ENCODE results near the gene PRDM16. TPM values are rescaled to one million over a fixed set of nuclear protein-coding genes. Genes with fewer than 3 reads are reported as not detected.

Gene PRDM16
- total and polyA plus RNA-seq, 4 donors = 0.05 to 0.67 (median 0.19) TPM

DNA sequence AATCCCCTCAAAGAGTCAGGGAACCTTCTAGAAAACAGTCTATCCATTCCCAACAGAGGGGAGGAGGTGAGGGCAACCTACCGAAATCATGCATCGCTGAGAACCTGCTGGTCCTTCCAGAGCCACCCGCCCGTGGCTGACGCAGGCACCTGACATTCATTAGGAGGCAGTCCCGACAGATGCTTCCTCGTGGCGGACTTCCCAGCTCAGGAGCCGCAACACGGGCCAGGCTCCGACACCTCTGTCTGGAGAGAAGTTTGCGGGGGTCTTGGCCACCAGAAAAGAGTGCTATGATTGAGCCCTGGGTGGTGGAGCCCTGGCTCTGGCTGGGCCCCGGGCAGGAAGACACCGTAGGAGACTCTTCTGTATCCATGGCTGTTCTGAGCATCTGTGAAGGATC lies 299.1 kb downstream of the PRDM16 start:
- no peak overlapping the region for H3K9ac ChIP-seq (ENCODE audit: low read depth in 1 of 2, low read length in 2 of 2)
- 90% methylated on average over 14 of the region's 14 CpGs for WGBS
- H3K9me3 ChIP-seq (ENCODE audit: control insufficient read depth in 4 of 4, low read length in 3 of 4) = no peaks in the 10 kb centered on the region
- DNase-seq (ENCODE audit: low spot score) = no peak
- no peak overlapping the region for H3K27ac ChIP-seq (ENCODE audit: low read depth in 1 of 2, low read length in 2 of 2)
- H3K27me3 ChIP-seq (ENCODE audit: control insufficient read depth in 4 of 4, insufficient read depth in 4 of 4, low read length in 3 of 4) = peaks cover 0 to 6% (median 0%) of the 10 kb centered on the region in 4 donors
- H3K36me3 ChIP-seq (ENCODE audit: control insufficient read depth in 4 of 4, insufficient read depth in 3 of 4, low read depth in 1 of 4, low read length in 3 of 4) = no peaks in the 10 kb centered on the region
- no peak overlapping the region for H3K4me3 ChIP-seq (ENCODE audit: low read depth in 1 of 3, low read length in 3 of 3)
- TF ChIP-seq HNF4G (IDR thresholded peaks at IDR 0.05) (no peak), YY1 (IDR thresholded peaks at IDR 0.05) (no peak), SP1 (IDR thresholded peaks at IDR 0.05) (no peak)
- TF ChIP-seq, protein P1, sequence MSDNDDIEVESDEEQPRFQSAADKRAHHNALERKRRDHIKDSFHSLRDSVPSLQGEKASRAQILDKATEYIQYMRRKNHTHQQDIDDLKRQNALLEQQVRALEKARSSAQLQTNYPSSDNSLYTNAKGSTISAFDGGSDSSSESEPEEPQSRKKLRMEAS (IDR thresholded peaks at IDR 0.05) = no peak
- H3K4me1 ChIP-seq (ENCODE audit: control insufficient read depth in 4 of 4, insufficient read depth in 4 of 4, low read length in 3 of 4) = no peaks in the 10 kb centered on the region

DNA sequence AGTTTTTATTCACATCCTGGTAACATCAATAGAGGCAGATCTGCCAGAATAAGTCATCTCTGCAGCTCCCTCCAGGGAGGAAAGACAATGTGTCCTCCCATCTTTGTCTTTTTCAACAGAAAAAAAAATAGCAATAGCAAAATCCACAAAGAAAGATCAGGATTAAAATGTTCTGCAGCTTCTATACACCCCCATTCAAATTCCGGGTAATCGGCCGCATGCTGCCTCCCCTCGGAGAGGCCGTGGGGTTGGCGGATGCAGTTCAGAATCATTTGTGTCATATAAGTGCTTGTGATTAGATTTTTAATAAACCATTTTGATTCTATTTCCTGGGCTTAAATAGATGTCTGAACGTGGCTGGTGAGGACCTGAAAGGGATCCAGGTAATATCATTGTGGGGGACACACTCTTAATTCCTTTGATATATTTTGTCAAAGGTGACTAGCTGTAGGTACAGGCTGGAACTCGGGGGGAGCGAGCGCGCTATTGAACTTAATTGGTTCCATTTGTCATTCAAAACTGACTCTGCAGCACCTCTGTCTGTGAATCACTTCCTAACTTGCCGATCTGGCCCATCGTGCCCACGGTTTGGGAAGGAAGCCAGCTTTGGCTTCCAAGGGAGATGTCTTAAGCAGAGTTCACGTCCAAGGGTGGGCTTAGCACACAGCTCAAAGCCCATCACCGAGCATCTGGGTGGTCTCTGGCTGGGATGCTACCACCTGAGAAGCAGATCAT lies 299.9 kb downstream of the PRDM16 start:
- Histone ChIP-seq H3K9ac (ENCODE audit: low read depth in 1 of 2, low read length in 2 of 2) (no peak overlapping the region), H3K4me3 (ENCODE audit: low read depth in 1 of 3, low read length in 3 of 3) (no peak overlapping the region), H3K36me3 (ENCODE audit: control insufficient read depth in 4 of 4, insufficient read depth in 3 of 4, low read depth in 1 of 4, low read length in 3 of 4) (no peaks in the 10 kb centered on the region), H3K27ac (ENCODE audit: low read depth in 1 of 2, low read length in 2 of 2) (no peak overlapping the region), H3K4me1 (ENCODE audit: control insufficient read depth in 4 of 4, insufficient read depth in 4 of 4, low read length in 3 of 4) (no peaks in the 10 kb centered on the region), H3K9me3 (ENCODE audit: control insufficient read depth in 4 of 4, low read length in 3 of 4) (no peaks in the 10 kb centered on the region), H3K27me3 (ENCODE audit: control insufficient read depth in 4 of 4, insufficient read depth in 4 of 4, low read length in 3 of 4) (peaks cover 0 to 6% (median 0%) of the 10 kb centered on the region in 4 donors)
- whole genome bisulfite sequencing = 69% methylated on average over 16 of the region's 16 CpGs
- TF ChIP-seq FOXA2 (IDR thresholded peaks at IDR 0.05) (no peak), HNF4A (conservative IDR thresholded peaks at IDR 0.05) (no peak), EGR1 (IDR thresholded peaks at IDR 0.05; ENCODE audit: low read depth in 2 of 2) (no peak), JUND (IDR thresholded peaks at IDR 0.05) (no peak), GABPA (IDR thresholded peaks at IDR 0.05 in 1 of 2, conservative IDR thresholded peaks at IDR 0.05 in 1 of 2) (no peak), YY1 (IDR thresholded peaks at IDR 0.05) (no peak), FOXA1 (IDR thresholded peaks at IDR 0.05) (no peak), HNF4G (IDR thresholded peaks at IDR 0.05) (no peak)
- TF ChIP-seq, protein P2, sequence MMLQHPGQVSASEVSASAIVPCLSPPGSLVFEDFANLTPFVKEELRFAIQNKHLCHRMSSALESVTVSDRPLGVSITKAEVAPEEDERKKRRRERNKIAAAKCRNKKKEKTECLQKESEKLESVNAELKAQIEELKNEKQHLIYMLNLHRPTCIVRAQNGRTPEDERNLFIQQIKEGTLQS (IDR thresholded peaks at IDR 0.05) = no peak
- TF ChIP-seq, protein P1 (IDR thresholded peaks at IDR 0.05) = no peak
- TF ChIP-seq, protein P3, sequence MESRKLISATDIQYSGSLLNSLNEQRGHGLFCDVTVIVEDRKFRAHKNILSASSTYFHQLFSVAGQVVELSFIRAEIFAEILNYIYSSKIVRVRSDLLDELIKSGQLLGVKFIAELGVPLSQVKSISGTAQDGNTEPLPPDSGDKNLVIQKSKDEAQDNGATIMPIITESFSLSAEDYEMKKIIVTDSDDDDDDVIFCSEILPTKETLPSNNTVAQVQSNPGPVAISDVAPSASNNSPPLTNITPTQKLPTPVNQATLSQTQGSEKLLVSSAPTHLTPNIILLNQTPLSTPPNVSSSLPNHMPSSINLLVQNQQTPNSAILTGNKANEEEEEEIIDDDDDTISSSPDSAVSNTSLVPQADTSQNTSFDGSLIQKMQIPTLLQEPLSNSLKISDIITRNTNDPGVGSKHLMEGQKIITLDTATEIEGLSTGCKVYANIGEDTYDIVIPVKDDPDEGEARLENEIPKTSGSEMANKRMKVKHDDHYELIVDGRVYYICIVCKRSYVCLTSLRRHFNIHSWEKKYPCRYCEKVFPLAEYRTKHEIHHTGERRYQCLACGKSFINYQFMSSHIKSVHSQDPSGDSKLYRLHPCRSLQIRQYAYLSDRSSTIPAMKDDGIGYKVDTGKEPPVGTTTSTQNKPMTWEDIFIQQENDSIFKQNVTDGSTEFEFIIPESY (IDR thresholded peaks at IDR 0.05) = no peak
- no peak for DNase-seq (ENCODE audit: low spot score)

DNA sequence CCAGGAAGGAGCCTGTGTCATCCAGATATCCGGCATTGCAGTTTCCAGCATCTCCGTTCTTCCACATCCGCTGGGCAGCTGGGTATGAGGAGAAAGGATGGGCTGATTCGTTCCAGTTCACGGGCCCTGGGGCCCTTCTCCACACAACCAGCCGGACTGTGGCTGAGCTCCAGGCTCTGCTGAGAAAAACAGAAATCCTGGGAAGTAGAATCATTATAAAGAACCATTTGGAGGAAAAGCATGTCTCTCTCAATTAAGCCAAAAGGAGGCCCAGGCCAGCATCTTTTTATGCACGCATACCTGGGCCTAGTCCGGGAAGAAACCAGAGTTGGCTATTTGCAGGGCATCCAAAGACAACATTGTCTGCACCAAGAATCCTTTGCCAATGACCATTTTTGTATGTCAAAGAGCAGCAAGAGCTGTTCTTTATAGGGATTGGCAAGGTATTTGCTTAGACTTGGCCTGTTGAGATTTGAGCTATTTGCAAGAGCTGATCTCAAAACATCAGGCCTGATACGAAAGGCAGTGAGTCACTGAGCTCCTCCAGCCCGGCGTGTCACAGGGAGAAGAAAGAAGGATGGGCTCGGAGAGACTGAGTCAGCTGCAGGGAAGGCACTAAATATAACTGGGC lies 300.6 kb downstream of the PRDM16 start:
- Histone ChIP-seq H3K4me1 (ENCODE audit: control insufficient read depth in 4 of 4, insufficient read depth in 4 of 4, low read length in 3 of 4) (no peaks in the 10 kb centered on the region), H3K27me3 (ENCODE audit: control insufficient read depth in 4 of 4, insufficient read depth in 4 of 4, low read length in 3 of 4) (peaks cover 0 to 6% (median 0%) of the 10 kb centered on the region in 4 donors), H3K27ac (ENCODE audit: low read depth in 1 of 2, low read length in 2 of 2) (no peak overlapping the region), H3K9me3 (ENCODE audit: control insufficient read depth in 4 of 4, low read length in 3 of 4) (no peaks in the 10 kb centered on the region), H3K9ac (ENCODE audit: low read depth in 1 of 2, low read length in 2 of 2) (no peak overlapping the region), H3K4me3 (ENCODE audit: low read depth in 1 of 3, low read length in 3 of 3) (no peak overlapping the region), H3K36me3 (ENCODE audit: control insufficient read depth in 4 of 4, insufficient read depth in 3 of 4, low read depth in 1 of 4, low read length in 3 of 4) (no peaks in the 10 kb centered on the region)
- WGBS = 85% methylated on average over 12 of the region's 12 CpGs
- no peak for DNase-seq (ENCODE audit: low spot score)
- no peak for TF ChIP-seq YY1 (IDR thresholded peaks at IDR 0.05)
- TF ChIP-seq, protein P1 (IDR thresholded peaks at IDR 0.05) = no peak
- TF ChIP-seq HNF4G (IDR thresholded peaks at IDR 0.05) = no peak
- TF ChIP-seq, protein P4, sequence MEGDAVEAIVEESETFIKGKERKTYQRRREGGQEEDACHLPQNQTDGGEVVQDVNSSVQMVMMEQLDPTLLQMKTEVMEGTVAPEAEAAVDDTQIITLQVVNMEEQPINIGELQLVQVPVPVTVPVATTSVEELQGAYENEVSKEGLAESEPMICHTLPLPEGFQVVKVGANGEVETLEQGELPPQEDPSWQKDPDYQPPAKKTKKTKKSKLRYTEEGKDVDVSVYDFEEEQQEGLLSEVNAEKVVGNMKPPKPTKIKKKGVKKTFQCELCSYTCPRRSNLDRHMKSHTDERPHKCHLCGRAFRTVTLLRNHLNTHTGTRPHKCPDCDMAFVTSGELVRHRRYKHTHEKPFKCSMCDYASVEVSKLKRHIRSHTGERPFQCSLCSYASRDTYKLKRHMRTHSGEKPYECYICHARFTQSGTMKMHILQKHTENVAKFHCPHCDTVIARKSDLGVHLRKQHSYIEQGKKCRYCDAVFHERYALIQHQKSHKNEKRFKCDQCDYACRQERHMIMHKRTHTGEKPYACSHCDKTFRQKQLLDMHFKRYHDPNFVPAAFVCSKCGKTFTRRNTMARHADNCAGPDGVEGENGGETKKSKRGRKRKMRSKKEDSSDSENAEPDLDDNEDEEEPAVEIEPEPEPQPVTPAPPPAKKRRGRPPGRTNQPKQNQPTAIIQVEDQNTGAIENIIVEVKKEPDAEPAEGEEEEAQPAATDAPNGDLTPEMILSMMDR (IDR thresholded peaks at IDR 0.05; ENCODE audit: low read depth, low read length, missing input control) = no peak
- TF ChIP-seq, protein P5, sequence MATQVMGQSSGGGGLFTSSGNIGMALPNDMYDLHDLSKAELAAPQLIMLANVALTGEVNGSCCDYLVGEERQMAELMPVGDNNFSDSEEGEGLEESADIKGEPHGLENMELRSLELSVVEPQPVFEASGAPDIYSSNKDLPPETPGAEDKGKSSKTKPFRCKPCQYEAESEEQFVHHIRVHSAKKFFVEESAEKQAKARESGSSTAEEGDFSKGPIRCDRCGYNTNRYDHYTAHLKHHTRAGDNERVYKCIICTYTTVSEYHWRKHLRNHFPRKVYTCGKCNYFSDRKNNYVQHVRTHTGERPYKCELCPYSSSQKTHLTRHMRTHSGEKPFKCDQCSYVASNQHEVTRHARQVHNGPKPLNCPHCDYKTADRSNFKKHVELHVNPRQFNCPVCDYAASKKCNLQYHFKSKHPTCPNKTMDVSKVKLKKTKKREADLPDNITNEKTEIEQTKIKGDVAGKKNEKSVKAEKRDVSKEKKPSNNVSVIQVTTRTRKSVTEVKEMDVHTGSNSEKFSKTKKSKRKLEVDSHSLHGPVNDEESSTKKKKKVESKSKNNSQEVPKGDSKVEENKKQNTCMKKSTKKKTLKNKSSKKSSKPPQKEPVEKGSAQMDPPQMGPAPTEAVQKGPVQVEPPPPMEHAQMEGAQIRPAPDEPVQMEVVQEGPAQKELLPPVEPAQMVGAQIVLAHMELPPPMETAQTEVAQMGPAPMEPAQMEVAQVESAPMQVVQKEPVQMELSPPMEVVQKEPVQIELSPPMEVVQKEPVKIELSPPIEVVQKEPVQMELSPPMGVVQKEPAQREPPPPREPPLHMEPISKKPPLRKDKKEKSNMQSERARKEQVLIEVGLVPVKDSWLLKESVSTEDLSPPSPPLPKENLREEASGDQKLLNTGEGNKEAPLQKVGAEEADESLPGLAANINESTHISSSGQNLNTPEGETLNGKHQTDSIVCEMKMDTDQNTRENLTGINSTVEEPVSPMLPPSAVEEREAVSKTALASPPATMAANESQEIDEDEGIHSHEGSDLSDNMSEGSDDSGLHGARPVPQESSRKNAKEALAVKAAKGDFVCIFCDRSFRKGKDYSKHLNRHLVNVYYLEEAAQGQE (IDR thresholded peaks at IDR 0.05) = no peak
- TF ChIP-seq FOXA2 (IDR thresholded peaks at IDR 0.05) = no peak
- TF ChIP-seq TAF1 (conservative IDR thresholded peaks at IDR 0.05) = no peak
- TF ChIP-seq JUND (IDR thresholded peaks at IDR 0.05) = no peak
- TF ChIP-seq HNF4A (conservative IDR thresholded peaks at IDR 0.05) = no peak
- TF ChIP-seq GABPA (IDR thresholded peaks at IDR 0.05 in 1 of 2, conservative IDR thresholded peaks at IDR 0.05 in 1 of 2) = no peak
- no peak for TF ChIP-seq SP1 (IDR thresholded peaks at IDR 0.05)
- no peak for TF ChIP-seq FOXA1 (IDR thresholded peaks at IDR 0.05)
- no peak for TF ChIP-seq NR2F2 (IDR thresholded peaks at IDR 0.05)
- TF ChIP-seq, protein P2 (IDR thresholded peaks at IDR 0.05) = no peak
